H1 (cell line): ENCODE results near the gene GIMAP7. TPM values are rescaled to one million over a fixed set of nuclear protein-coding genes. Genes with fewer than 3 reads are reported as not detected.

Experiments used
- RFX5 ChIP-seq: IDR thresholded peaks from 2 replicates; pipeline ENCODE4 v1.6.1; 2011; ENCODE audit warnings: low read depth, low read length, improper control_type of control experiment, borderline replicate concordance
- polyA plus RNA-seq, 7 experiments: library from polyadenylated mRNA; depleted of rRNA in 3 of 7; stranded (reverse) in 5 of 7; unstranded in 2 of 7; fragments of >200 nt in 5 of 7; fragments of 200-250 nt in 2 of 7; gene quantifications; 1 replicate in 5 of 7; 2 replicates in 1 of 7; 4 replicates in 1 of 7; pipeline versions ENCODE4 v1.2.1 to v1.2.3, GENCODE V29; 2011 to 2013; ENCODE audit warnings: missing spikeins in 2 of 7, mixed read lengths in 2 of 7
- total RNA-seq: library from RNA; stranded (reverse); fragmentation: NEBNext Ultra II Directional; extraction: Animal tissue kit (Norgen Biotek cat#: 25700); gene quantifications from 2 replicates; pipeline ENCODE4 v1.2.1, GENCODE V29; 2021

Gene GIMAP7
- total and polyA plus RNA-seq, 2 of the 8 experiments (the other 6 are each of a cell fraction or from before 2014, with no cell fraction given): not detected

- no peak for TF ChIP-seq RFX5
Observed at GRCh38 chr7:150503155-150503554, 11.5 kb upstream of the GIMAP7 start (continued).
